HK-2 (cell line): ENCODE results near the gene COPS7B.
"Not testable (repeated sequence)": the region's sequence is repeated elsewhere in the genome, so short reads cannot be mapped to it uniquely, and the experiment has no call there.

Source experiments
- DNase-seq: peaks from one replicate; pipeline ENCODE4 v3.0.0-alpha.2; 2018; ENCODE audit not compliant: unreplicated experiment

The COPS7B gene

DNA sequence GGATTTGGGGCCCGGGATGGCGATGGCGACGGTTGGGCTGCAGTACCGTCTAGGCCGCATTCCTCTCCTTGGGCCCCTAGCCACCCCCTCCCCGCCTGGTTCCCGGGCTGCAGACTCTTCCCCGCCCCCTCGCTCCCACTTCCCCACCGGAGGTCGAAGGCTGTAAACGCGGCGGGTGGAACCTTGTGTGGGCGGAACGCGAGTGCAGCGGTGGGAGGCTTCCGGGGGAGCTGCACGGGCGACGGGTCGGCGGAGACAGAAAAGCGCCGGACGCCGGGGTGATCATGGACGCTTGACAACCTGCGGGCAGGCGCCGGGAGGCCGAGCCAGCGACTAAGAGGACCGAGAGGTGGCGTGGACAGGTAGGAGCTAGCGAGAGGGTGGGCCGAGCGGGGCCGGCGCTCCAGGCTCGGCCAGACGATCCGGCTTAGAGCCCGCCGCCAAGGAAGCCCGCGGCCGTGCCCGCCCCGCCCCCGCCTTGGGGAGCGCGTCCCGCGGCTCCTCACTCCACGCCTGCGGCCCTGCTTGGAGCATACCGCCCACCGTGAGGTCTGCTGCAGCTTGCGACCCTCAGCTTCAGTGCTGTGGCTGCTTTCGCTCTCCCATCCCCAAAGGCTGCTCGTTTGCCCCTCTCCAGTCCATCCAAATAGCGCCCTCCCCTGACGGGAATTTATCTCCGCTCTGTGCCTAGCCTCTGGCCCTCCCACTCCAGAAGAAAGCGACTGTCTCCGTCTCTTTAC lies at the start of gene COPS7B:
COPS7B (plus strand) TSS at position 269 of the 740 bp plus-strand sequence. CDS start 2,126 bp downstream, outside the sequence.
- DNase-seq = peak; percentile 86

DNA sequence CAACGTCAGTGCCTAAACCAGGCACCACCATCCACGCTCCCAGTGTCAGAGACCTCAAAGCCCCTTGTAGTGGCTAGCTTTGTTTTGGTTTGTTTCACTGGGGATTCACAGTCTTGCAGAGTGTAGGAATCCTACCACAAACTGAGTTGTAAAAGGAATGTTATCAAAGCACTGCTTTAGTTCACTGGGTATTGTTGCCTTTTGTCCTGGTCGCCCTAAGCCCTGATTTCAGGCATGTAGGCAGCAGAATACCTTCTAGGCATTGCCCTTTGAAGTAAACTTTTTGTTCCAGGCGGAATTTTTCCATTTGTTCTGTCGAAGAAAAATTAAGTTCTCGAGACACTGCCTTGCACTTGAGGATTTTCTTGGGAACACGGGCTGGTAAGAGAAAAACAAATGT lies 48.5 kb upstream of the COPS7B start:
- no peak for DNase-seq

DNA sequence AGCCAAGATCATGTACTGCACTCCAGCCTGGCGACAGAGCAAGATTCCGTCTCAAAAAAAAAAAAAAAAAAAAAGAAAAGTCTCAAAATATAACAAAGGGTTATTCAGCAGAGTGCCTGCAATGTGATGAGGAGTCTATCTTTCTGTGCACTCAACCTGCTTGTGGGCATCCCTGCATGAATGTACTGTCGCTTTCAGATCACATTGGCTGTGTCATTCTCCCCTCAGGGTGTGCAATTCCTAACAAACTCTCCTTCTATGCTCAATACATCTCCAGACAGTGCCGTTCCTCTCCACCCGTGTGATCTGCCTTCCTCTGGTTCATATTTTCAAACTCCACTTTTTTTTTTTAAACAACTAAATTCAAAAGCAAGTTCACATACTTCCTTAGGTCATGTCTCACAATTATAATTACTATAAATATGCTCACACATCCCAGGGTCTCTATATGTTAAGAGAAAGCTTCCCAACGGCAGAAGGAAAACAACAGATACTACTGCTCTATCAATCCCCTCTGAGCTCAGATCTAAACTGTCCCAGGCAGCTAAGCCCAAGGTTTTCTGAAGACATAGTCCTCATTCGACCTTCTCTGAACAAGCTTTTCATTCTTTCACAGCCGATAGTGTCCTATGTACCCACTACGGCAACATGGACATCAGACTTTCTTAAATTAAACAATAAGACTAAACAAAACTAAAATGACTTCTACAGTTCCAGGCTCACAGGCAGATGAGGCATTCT lies 42.7 kb upstream of the COPS7B start:
- DNase-seq = no peak

DNA sequence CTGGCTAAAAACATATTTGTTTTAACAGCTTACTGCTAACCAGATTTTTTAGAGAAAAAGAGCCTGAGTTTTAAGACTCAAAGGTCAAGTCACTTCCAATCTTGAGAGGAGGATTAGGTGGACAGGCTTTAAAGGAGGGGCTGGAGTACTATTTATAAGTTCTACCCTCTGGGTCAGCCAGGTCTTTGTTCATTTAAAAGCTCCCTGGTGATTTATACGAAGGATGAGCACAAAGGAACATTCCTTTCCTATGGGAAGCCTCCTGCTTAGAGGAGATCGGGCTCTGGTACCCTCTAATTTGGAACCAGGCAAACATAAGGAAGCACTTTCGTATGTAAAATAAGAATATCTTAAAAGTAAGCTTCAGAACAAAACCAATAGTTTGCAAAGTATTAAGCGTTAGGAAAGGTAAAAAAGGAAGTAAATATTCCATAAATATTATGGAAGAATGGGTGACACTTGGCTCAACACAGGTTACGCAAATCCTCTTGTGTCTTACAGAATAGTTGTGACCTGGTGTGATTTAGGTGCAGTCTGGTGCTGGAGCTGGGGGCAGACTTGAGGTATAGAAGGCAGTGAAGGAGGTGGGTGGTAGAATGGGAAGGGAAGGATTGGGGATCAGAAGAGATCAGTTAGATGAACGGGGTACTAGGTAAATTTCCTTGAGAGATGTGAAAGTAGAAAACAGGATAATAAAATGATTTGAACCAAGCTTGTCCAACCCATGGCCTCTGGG lies 40.8 kb upstream of the COPS7B start:
- no peak for DNase-seq

DNA sequence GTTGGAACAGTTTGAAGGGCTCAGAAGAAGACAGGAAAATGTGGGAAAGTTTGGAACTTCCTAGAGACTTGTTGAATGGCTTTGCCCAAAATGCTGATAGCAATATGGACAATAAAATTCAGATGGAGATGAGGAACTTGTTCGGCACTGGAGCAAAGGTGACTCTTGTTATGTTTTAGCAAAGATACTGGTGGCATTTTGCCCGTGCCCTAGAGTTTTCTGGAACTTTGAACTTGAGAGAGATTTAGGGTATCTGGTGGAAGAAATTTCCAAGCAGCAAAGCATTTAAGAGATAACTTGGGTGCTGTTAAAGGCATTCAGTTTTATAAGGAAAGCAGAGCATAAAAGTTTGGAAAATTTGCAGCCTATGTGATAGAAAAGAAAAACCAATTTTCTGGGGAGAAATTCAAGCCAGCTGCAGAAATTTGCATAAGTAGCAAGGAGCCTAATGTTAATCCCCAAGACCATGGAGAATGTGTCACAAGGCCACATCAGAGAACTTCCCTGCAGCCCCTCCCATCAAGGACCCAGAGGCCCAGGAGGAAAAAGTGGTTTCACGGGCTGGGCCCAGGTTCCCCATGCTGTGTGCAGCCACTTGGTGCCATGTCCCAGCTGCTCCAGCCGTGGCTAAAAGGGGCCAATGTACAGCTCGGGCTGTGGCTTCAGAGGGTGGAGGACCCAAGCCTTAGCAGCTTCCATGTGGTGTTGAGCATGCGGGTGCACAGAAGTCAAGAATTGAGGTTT lies 37.9 kb upstream of the COPS7B start:
- not testable (repeated sequence) for DNase-seq

DNA sequence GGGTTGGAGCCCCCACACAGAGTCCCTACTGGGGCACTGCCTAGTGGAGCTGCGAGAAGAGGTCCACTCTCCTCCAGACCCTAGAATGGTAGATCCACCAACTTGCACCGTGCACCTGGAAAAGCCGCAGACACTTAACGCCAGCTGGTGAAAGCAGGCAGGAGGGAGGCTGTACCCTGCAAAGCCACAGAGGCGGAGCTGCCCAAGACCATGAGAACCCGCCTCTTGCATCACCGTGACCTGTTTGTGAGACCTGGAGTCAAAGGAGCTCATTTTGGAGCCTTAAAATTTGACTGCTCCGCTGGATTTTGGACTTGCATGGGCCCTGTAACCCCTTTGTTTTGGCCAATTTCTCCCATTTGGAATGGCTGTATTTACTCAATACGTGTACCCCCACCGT lies 37.2 kb upstream of the COPS7B start:
- DNase-seq = not testable (repeated sequence)

DNA sequence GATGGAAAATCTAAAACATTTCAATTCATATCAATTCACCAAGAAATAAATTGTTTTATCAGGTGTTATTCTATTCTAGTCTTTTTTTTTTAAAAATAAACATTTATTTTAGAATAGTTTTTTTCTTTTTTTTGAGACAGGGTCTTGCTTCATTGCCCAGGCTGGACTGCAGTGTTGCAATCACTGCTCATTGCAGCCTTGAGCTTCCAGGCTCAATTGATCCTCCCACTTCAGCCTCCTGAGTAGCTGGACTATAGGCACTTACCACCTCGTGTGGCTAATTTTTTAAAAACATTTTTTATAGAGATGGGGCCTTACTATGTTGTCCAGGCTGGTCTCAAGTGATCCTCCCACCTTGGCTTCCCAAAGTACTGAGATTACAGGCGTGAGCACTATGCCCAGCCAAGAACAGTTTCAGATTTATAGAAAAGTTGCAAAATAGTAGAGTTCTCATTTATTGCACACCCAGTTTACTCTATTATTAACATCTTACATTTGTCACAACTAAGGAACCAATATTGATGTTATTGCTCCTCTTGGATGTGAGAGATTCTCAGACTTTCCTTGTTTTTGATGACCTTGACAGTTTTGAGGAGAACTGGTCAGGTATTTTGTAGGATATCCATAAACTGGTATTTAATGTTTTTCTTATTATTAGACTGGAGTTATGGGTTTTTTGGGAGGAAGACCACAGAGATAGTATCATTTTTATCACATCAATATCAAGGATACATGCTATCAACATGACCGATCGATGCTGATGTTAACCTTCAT lies 35.0 kb upstream of the COPS7B start:
- no peak for DNase-seq

DNA sequence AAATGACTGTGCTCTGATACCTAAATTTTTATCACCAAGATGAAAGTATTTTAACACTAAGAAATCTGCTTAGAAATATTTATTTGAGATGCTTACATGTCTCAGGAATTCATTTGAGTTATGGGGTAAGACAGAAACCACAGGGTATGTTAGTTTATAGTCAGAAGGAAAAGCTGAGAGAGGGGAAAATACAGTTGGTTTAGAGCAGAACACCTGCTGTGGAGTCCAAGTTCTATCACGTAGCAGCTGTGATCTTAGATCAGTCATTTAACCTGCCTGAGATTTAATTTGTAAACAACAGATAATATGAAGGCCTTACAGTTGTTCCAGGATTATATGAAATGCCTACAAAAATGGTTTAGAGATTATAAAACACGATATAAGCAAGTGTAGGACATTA lies 34.2 kb upstream of the COPS7B start:
- no peak for DNase-seq

DNA sequence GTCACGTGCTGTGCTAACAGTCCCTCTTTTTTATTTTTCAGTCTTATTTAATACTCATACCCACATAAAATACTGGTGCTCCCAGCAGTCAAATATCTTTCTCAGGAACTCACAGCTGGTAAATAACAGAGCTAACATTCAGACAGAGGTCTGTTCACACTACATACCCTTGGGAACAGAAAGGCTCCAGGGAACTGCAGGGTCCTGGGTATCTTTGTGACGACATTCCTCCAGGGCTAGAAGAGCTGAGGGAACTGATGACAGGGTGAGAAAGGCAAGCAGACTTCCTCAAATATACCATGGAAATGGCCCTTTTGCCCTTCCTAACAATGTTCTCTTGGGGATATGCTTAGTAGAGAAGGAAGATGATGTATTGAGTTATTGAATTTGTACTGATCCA lies 24.5 kb upstream of the COPS7B start:
- no peak for DNase-seq

DNA sequence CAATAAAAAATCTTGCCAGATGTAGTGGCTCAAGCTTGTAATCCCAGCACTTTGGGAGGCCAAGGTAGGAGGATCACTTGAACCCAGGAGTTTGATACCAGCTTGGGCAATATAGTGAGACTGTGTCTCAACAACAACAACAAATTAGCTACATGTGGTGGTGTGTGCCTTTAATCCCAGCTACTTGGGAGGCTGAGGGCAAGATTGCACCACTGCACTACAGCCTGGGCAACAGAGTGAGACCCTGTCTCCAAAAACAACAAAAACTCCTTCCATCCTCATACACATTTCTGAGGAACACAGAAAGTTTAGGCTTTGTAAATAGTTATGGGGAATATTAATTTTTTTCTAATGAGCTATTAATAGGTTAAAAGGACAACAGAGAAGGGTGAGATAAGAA lies 22.1 kb upstream of the COPS7B start:
- DNase-seq = no peak

DNA sequence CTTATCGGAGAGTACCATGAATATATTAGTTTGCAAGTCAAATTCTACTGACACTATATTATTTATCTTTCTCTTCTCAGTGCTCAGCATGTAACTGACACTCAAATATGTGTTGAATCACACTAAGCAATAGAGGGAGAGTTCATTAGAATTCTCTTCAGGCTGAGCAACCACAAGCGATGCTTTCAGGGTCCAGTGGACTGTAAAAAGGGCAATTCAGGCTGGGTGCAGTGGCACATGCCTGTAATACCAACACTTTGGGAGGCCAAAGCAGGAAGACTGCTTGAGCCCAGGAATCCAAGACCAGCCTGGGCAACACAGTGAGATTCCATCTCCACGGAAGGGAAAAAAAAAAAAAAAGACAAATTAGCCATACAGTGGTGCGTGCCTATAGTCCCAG lies 21.5 kb upstream of the COPS7B start:
- DNase-seq = peak; percentile 36

DNA sequence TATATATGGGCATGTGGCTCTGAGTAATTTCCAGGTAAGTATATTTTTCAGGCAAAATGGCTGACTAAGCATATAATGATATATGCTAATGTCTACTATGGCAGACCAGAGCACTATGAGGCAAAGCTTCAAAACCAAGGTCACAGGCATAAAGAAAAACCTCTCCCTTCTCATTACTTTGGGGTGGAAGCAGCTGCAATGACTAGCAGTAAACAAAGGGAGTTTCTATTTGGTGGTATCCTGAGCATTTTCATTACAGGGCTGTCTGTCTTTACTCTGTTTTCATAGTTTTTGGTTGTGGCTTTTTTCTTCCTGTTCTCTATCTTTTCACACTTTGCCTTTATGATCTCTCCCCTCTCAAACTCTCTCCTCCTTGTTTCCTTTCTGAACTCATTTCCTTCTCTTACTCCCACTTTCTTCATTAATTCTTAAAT lies 20.7 kb upstream of the COPS7B start:
- no peak for DNase-seq

DNA sequence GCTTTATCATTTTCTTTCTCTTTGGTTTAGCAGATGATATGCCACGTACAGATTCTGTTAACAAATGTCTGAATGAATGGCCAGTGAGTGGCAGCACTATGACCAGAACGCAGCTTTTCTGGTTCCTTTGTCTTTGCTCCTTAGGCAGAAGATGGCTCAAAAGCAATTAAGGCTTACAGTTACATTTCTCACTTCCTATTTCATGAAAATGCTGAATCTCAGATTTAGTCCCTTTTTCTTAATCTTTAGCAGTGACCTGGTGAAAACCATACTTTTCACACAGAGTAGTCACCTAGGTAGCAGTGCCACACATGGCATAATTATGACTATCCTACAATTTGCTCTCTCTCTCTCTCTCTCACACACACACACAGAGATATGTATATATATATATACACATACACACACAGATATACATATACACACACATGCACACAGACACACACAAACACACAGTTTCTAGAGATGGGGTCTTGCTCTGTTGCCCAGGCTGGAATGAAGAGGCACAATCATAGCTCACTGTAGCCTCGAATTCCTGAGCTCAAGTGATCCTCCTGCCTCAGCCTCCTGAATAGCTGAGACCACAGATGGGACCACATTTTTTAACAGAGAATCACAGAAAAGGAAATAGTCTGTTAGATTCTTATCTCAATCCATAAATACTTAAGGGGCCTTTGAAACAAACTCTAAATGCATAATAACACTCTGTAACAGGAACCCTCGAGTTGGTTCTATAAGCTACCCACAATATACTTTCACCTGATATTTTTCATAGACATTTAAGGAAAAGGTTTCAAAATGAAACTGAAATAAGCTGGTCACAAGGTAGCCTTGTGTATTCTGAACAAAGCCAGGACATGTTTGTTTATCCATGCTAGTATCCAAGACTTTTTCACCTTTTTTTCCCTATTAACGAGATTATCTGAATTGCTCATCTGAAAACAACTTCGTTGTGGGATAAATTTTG lies 16.8 kb upstream of the COPS7B start:
- DNase-seq = no peak

DNA sequence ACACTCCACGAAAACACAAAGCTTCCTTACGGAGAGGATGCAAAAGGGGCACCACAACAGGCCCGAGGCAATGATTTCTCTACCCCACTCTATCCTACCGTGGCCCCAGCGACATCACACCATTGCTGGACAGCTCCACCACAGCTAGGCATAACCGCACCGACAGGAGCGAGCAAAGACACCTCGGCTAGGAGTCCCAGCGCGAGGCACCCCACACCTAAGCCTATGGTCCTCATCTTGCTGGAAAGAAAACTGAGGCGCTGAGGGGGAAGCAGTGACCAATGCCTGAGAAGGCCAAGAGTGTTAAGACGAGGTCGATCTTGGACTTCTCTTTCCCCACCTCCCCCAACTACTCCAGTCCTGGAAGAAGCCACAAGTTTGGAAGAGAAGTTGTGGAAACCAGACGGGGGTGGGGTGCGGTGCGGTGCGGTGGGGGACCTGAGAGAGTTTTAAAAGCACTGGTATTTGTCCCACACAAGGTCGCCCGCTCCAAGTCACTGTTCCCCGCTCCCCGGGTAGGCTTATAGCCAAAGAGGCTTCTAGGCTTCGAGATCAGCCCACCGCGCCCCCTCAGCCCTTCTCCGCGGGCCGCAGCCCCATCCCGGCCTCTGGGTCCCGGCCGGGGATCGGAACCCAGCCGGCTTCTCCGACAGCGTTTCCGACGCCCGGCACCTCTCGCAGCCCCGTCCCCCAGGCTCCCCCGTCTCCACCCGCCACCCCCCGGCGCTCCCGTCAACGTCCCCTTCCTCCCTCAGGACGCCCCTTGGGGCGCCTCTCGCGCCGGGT lies 5.9 kb upstream of the COPS7B start:
- DNase-seq = peak; percentile 16

DNA sequence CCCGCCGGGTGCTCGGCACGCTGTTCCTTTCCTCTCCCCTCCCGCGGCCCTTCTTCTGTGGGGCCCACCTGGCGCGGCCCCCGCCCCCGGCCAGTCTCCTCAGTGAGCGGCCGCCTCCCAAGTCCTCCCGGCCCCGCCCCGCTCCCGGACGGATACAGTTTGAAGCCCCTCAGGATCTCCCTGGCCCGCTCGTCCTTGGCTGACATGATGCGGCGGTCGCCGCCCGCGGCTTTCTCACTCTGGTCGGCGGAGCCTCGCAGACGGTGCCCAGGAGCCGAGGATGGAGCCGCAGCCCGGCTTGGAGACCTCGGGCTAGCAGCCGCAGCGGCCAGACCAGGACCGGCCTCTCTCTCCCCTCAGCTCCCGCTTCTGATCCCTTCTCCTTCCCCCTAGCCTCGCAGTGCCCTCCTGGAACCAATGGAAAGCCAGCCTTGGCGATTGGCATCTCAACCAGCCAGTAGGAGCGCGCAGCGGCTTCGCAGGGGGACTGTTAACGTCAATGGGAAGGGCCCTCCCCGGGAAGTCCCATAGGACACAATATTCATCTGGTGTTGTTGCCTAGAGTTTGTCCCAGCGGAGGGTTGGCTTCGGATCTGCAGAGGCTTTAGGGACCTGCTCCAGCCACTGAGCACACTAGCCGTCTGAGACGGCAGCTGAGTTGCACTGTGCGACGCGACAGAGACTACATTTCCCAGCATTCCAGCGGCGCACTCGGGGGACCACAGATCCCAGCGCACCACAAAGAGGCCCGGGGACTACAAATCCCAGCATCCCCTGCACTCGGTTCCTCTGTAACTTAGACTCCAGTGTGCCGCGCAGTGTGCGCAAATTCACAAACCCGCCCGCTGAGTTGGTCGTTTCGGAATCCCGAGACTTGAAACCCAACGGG lies 5.1 kb upstream of the COPS7B start, which contains the start of gene PDE6D:
PDE6D (minus strand) TSS at position 374 of the 889 bp plus-strand sequence; CDS start at position 206, 168 bp downstream.
- peak; percentile 99 for DNase-seq

DNA sequence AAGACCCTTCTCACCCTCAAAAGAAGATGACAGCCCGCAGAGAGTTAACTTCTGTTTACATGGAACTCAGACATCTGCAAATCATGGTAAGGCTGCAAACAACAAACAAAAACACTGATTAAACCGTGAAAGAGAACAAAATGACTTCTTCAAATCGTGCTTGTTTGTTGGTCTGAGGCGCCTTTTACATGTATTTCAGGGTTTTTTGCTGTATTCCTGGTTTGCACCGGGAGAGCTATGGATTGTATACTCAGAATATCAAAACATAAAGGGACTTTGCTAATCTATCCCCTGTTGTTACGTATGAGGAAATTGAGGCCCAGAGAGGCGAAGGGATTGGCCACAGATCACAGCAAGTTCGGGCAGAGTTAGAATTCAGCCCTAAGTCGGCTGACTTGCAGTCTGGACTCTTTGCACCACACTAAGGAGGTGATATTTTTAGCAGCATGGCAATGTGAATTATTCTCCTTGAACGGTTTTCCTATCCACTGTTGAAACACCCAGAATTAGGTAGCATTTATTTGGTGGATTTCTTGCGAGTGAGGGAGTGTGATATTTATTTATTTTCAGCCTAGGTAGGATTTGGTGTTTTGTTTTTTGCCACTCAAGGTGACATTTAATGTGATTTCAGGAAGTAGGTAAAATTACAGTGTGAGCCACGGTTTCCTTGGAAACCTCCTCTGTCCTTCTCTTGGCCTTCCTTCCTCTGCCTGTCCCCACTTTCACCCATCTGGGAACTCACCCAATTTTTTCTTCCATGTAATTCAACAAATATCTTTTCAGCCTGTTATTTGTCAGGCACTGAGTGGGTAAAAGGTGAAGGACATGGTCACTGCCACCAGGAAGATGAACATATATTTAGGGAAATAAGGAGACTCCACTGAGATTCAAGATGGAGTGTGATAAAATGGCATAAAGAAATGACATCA lies 4.2 kb upstream of the COPS7B start:
- no peak for DNase-seq

DNA sequence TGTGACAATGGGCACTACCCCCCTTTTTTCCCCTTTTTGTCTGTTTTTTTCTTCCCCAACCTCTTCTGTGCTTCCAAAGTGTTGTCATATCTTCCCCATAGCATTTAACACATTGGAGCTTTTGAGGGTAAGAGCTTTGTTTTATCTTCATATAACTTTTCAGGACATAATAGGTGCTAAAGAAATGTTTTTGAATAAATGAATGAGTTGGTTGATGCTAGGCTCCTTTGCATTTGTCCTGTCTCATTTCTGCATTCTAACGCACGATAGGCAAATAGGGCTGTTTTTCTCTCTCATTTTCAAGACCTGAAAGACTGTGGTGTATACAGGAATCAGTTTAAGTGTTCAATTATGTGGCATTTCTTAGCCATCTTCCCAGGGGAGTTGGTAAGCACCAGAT lies 832 bp upstream of the COPS7B start:
- DNase-seq = no peak
